GM21515 (cell line): Measurements from ENCODE around the gene TMEM191C.
"Not testable (repeated sequence)": the region's sequence is repeated elsewhere in the genome, so short reads cannot be mapped to it uniquely, and the experiment has no call there.

Source experiments
- ATAC-seq: cut with Tn5 transposase; IDR thresholded peaks from one replicate; pipeline ENCODE4 v1.9.1; 2021; ENCODE audit not compliant: unreplicated experiment

Gene TMEM191C

GRCh38 chr22:21472984-21473383, 5.8 kb downstream of the TMEM191C start:
- not testable (repeated sequence) for ATAC-seq

DNA sequence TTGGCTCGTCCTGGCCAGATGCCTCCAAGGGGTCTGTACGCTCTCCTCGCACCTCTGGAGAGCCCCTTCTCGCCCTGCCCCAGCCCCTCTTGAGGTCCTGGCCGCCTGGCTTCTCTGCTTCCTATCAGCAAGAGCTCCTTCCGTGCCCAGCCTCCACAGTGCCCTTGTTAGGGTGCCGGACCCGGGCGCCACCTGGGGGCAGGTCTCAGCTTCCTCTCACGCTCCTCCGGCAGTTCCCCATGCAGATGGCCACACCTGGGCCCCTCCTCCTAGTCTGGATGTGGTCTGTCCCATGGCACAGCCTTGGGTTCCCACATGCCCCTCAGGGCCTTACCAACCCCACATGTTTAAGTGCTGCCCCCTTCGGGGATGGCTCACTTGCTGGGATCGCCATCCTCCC, 6.5 kb downstream of the TMEM191C start:
- ATAC-seq = not testable (repeated sequence)

- not testable (repeated sequence) for ATAC-seq
Measured at GRCh38 chr22:21484039-21484438, 16.9 kb downstream of the TMEM191C start.

DNA sequence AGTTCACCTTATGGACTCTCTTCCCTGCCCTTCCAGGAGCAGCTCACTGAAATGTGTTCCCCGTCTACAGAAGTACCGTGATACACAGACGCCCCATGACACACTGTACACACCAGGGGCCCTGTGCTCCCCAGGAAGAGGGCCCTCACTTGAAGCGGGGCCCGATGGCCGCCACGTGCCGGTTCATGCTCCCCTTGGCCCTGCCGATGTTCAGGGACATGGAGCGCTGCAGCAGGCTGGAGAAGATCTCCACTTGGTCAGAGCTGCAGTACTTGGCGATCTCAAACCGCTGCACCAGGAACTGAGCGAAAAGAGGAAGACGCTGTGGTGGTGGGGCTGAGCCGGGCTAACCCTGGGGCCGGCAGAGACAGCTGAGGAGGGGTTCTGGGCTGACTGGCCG, 20.5 kb downstream of the TMEM191C start:
- ATAC-seq = not testable (repeated sequence)

DNA sequence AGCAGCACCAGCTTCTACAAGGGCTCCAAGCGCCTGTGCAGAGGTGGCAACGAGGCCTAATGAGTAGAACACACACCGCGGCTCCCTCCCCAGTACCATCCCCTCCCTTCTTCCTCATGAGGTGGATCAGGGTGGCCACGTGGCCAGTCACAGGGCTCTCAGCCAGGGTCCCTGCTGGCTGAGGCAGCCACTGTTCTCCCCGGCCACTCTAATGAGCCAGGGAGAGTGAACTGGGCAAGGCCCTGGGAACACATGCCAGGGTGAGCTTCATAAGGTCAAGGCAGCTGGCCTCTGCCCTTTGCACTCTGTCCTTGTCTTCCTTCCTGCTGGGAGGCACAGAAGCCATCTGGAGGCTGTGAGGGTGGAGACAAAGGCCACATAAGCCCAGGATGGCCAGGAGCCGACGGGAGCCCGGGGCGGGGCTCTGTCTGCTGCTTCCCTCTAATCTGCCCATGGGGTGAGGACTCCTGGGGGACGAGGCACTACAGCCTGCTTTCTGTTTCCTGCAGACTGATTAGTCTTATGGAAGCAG, 22.0 kb downstream of the TMEM191C start:
- not testable (repeated sequence) for ATAC-seq

- ATAC-seq = not testable (repeated sequence)
Measured at GRCh38 chr22:21490556-21490955, 23.4 kb downstream of the TMEM191C start.

- ATAC-seq = not testable (repeated sequence)
Measured at GRCh38 chr22:21492271-21492670, 25.1 kb downstream of the TMEM191C start.

GRCh38 chr22:21493789-21494782, 26.9 kb downstream of the TMEM191C start:
- ATAC-seq = not testable (repeated sequence)

DNA sequence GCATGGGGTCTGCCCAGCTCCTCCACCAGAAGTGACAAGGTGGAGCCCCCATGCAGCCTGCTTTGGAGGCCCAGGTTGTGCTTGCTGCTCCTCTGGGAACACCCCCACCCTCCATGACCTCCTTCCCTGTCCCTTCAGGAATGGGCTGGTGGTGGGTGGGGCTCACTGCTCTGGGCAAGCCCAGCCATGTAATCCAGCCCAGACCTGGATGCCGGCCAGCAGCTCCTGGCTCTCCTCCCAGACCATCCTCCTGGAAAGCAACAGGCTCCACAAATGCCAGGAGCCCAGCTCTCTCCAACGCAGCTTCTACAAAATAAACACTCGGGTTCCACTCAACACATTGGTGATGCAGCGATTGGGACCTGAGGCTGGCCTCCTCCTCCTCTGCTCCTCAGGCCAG, 30.8 kb downstream of the TMEM191C start:
- ATAC-seq = not testable (repeated sequence)

DNA sequence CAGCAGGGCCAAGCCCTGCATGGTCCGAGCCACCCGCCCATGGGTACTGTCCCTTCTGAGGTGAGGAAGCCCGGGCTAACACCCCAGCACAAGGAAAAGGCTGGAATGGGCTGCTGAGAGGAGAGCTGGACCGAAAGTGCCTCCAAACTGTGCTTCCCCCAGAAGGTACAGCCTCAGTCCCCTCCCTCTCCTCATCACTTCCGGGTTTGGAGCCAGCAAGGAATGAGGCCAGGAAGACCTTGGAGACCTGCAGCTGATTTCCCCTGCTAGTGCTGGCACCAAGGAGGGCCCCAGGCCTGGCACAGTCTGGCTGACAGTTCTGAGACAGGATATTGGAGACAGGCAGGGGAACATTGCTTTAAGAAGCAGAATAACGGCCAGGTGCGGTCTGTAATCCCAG, 31.3 kb downstream of the TMEM191C start:
- ATAC-seq = not testable (repeated sequence)

- ATAC-seq = not testable (repeated sequence)
Measured at GRCh38 chr22:21499623-21500506, 32.7 kb downstream of the TMEM191C start.

GRCh38 chr22:21510397-21510796, 43.2 kb downstream of the TMEM191C start:
- ATAC-seq = not testable (repeated sequence)

GRCh38 chr22:21512022-21512421, 44.8 kb downstream of the TMEM191C start:
- not testable (repeated sequence) for ATAC-seq

- not testable (repeated sequence) for ATAC-seq
Measured at GRCh38 chr22:21514117-21514516, 46.9 kb downstream of the TMEM191C start.

DNA sequence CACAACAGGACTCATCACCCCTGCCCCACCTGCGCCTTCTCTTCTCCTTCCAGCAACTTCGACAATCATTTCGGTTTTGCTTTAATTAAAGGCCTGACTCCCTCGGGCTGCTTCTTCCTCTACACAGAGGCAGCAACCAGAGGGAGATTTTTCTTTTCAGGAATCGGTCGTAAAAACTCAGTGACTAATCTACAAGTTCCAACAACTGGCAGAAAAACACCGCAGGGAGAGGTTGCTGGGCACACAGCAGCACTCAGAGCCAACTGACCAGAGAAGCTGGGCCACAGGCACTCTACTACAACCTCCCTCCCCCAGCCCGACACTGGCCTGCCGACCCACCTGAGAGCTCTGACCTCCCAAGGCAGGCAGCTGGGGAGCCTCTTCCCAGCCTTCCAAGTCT, 48.0 kb downstream of the TMEM191C start:
- not testable (repeated sequence) for ATAC-seq

- ATAC-seq = not testable (repeated sequence)
Measured at GRCh38 chr22:21516522-21516921, 49.3 kb downstream of the TMEM191C start.

- peak; percentile 78 for ATAC-seq
Measured at GRCh38 chr22:21516970-21517764, 50.0 kb downstream of the TMEM191C start.
